Amniotic stem cell (primary cell): ENCODE results near the gene SPACA7.

Experiments used
- DNase-seq: peaks from one replicate; lab custom pipeline; 2025; lab: John Stamatoyannopoulos, UW

SPACA7 gene

GRCh38 chr13:112376050-112376681 is at the start of gene SPACA7:
Gene SPACA7, plus strand, starts transcription at chr13:112376355. Its CDS starts 31 bp downstream, at chr13:112376386.
- DNase-seq = no peak

GRCh38 chr13:112326821-112327370 is 49.3 kb upstream of the SPACA7 start:
- no peak for DNase-seq

- DNase-seq = no peak
These were observed 47.2 kb upstream of the SPACA7 start for GRCh38 chr13:112328936-112329335.

- no peak for DNase-seq
These were observed 46.8 kb upstream of the SPACA7 start for GRCh38 chr13:112329376-112329775.

GRCh38 chr13:112330066-112330465 is 46.1 kb upstream of the SPACA7 start:
- no peak for DNase-seq

- no peak for DNase-seq
These were observed 45.4 kb upstream of the SPACA7 start for GRCh38 chr13:112330479-112331381.

GRCh38 chr13:112331675-112332074 is 44.5 kb upstream of the SPACA7 start:
- no peak for DNase-seq

- no peak for DNase-seq
These were observed 43.4 kb upstream of the SPACA7 start for GRCh38 chr13:112332727-112333126.

- no peak for DNase-seq
These were observed 42.2 kb upstream of the SPACA7 start for GRCh38 chr13:112333756-112334543.

GRCh38 chr13:112335135-112335534 is 41.0 kb upstream of the SPACA7 start:
- no peak for DNase-seq

GRCh38 chr13:112341446-112341845 is 34.7 kb upstream of the SPACA7 start:
- DNase-seq = no peak

GRCh38 chr13:112341976-112342735 is 34.0 kb upstream of the SPACA7 start:
- no peak for DNase-seq

- no peak for DNase-seq
These were observed 33.3 kb upstream of the SPACA7 start for GRCh38 chr13:112342841-112343361.

- no peak for DNase-seq
These were observed 32.6 kb upstream of the SPACA7 start for GRCh38 chr13:112343591-112343990.

GRCh38 chr13:112345826-112346172 is 30.4 kb upstream of the SPACA7 start:
- DNase-seq = no peak

- DNase-seq = no peak
These were observed 29.8 kb upstream of the SPACA7 start for GRCh38 chr13:112346173-112346898.

- no peak for DNase-seq
These were observed 29.3 kb upstream of the SPACA7 start for GRCh38 chr13:112346899-112347229.

- no peak for DNase-seq
These were observed 28.2 kb upstream of the SPACA7 start for GRCh38 chr13:112347986-112348385.

- no peak for DNase-seq
These were observed 27.4 kb upstream of the SPACA7 start for GRCh38 chr13:112348642-112349345.

- no peak for DNase-seq
These were observed 26.5 kb upstream of the SPACA7 start for GRCh38 chr13:112349681-112350080.
